Measurements from ENCODE around the gene PRR12.

The PRR12 gene

DNA sequence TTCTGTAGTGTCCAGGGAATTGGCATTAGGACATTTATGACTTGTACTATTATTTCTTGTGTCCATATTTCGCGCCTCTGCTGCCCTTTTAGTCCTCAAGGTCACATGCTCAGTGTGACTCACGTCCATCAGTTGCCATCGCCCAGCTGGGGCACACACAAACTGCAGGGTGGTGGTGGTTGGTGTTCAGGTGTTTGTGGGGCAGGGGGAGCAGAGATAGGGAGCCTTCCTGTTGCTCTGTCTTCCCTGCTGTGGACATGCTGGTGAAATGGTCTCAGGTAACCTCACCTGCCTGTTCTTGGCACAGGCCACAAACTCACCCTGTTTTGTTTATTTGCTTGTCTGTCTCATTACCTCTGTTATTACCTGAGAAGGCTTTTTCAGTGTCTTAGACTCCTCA lies 22.4 kb downstream of the PRR12 start:
- Histone ChIP-seq H3K4me3 (ENCODE audit: low read length) (no peak overlapping the region), H4K20me1 (ENCODE audit: control insufficient read depth, insufficient read depth, low read depth, low read length) (peaks cover 4% of the 10 kb centered on the region; the same call in 1 of the 2 replicates), H3K4me1 (ENCODE audit: control insufficient read depth, low read length) (no peaks in the 10 kb centered on the region), H3K36me3 (ENCODE audit: control insufficient read depth, low read length) (peaks cover 62% of the 10 kb centered on the region), H3K9me3 (ENCODE audit: control insufficient read depth, insufficient read depth, low read length) (no peaks in the 10 kb centered on the region), H3K79me2 (ENCODE audit: control insufficient read depth, low read length) (peaks cover 40% of the 10 kb centered on the region), H3K4me2 (ENCODE audit: low read length) (no peak overlapping the region), H3F3A (ENCODE audit: control insufficient read depth, insufficient read depth) (0 out of 2 replicates have a peak, but pooled peaks cover 5% of the 10 kb centered on the region), H3K27me3 (ENCODE audit: control insufficient read depth, low read length) (no peaks in the 10 kb centered on the region), H3K9me2 (replicated peaks; ENCODE audit: control insufficient read depth, low read length) (no peaks in the 10 kb centered on the region), H3K27ac (ENCODE audit: low read depth, low read length) (no peak overlapping the region)
- TF ChIP-seq EZH2phosphoT487 (IDR thresholded peaks at IDR 0.05; ENCODE audit: borderline replicate concordance, low read length) (no peak), CTCF (IDR thresholded peaks at IDR 0.05; ENCODE audit: low read depth, low read length, poor library complexity, severe bottlenecking) (no peak)

DNA sequence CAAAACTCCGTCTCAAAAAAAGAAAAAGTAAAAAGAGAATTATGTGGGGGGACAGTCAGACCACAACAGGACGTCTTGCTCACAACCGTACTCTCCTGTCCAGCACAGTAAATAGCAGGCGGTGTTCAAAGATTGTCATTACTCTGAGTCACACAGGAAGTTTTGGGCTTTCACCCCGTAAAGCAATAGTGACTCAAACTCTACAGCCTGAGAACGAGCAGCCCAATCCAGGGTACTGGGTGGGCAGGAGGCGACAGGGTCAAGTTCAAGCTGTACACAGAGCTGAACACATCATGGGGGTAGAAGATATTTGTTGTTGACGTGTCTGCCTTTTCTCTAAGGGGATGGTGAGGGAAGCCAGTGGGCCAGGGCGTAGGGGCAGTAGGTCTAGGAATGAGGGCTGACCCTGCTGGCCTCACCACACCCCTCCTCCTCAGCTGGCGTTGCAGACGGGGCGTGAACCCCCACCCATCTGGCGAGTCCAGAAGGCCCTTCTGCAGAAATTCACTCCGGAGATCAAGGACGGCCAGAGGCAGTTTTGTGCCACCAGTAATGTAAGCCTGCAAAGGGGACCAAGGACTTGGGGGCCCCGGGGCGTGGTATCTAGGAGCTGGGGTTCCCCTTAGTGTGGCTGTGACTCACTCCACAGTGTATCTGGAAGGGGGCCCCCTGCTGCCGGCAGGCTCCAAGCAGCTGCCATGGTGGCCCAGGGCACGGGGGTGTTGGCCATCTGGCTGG lies 23.3 kb downstream of the PRR12 start:
- H3K9me3 ChIP-seq (ENCODE audit: control insufficient read depth, insufficient read depth, low read length) = no peaks in the 10 kb centered on the region
- no peaks in the 10 kb centered on the region for H3K27me3 ChIP-seq (ENCODE audit: control insufficient read depth, low read length)
- TF ChIP-seq CTCF (IDR thresholded peaks at IDR 0.05; ENCODE audit: low read depth, low read length, poor library complexity, severe bottlenecking) (no peak), EZH2phosphoT487 (IDR thresholded peaks at IDR 0.05; ENCODE audit: borderline replicate concordance, low read length) (no peak)
- 0 out of 2 replicates have a peak, but pooled peaks cover 5% of the 10 kb centered on the region for H3F3A ChIP-seq (ENCODE audit: control insufficient read depth, insufficient read depth)
- no peaks in the 10 kb centered on the region for H3K9me2 ChIP-seq (replicated peaks; ENCODE audit: control insufficient read depth, low read length)
- H3K79me2 ChIP-seq (ENCODE audit: control insufficient read depth, low read length) = peaks cover 31% of the 10 kb centered on the region
- H3K4me2 ChIP-seq (ENCODE audit: low read length) = no peak overlapping the region
- H3K36me3 ChIP-seq (ENCODE audit: control insufficient read depth, low read length) = peaks cover 57% of the 10 kb centered on the region
- peaks cover 4% of the 10 kb centered on the region; the same call in 1 of the 2 replicates for H4K20me1 ChIP-seq (ENCODE audit: control insufficient read depth, insufficient read depth, low read depth, low read length)
- H3K27ac ChIP-seq (ENCODE audit: low read depth, low read length) = no peak overlapping the region
- no peaks in the 10 kb centered on the region for H3K4me1 ChIP-seq (ENCODE audit: control insufficient read depth, low read length)
- no peak overlapping the region for H3K4me3 ChIP-seq (ENCODE audit: low read length)

- H3K36me3 ChIP-seq (ENCODE audit: control insufficient read depth, low read length) = peaks cover 58% of the 10 kb centered on the region
- peaks cover 4% of the 10 kb centered on the region; the same call in 1 of the 2 replicates for H4K20me1 ChIP-seq (ENCODE audit: control insufficient read depth, insufficient read depth, low read depth, low read length)
Measured at GRCh38 chr19:49615861-49616260, 24.9 kb downstream of the PRR12 start.

More at GRCh38 chr19:49615861-49616260, 24.9 kb downstream of the PRR12 start:
- H3K9me2 ChIP-seq (replicated peaks; ENCODE audit: control insufficient read depth, low read length) = no peaks in the 10 kb centered on the region
- H3K4me2 ChIP-seq (ENCODE audit: low read length) = no peak overlapping the region
- H3F3A ChIP-seq (ENCODE audit: control insufficient read depth, insufficient read depth) = 0 out of 2 replicates have a peak, but pooled peaks cover 5% of the 10 kb centered on the region
- H3K79me2 ChIP-seq (ENCODE audit: control insufficient read depth, low read length) = peaks cover 19% of the 10 kb centered on the region
- no peaks in the 10 kb centered on the region for H3K9me3 ChIP-seq (ENCODE audit: control insufficient read depth, insufficient read depth, low read length)
- H3K4me3 ChIP-seq (ENCODE audit: low read length) = no peak overlapping the region
- TF ChIP-seq CTCF (IDR thresholded peaks at IDR 0.05; ENCODE audit: low read depth, low read length, poor library complexity, severe bottlenecking) = no peak
- no peak for TF ChIP-seq EZH2phosphoT487 (IDR thresholded peaks at IDR 0.05; ENCODE audit: borderline replicate concordance, low read length)
- H3K27me3 ChIP-seq (ENCODE audit: control insufficient read depth, low read length) = no peaks in the 10 kb centered on the region
- H3K4me1 ChIP-seq (ENCODE audit: control insufficient read depth, low read length) = no peaks in the 10 kb centered on the region
- no peak overlapping the region for H3K27ac ChIP-seq (ENCODE audit: low read depth, low read length)
